Erythroblast (primary cell): Measurements from ENCODE around the gene COL2A1.

ENCODE experiments used
- GATA1 ChIP-seq: IDR thresholded peaks from 2 replicates; pipeline ENCODE4 v1.6.1; 2011; ENCODE audit warnings: low read depth, mild to moderate bottlenecking, control low read depth, low read length, moderate library complexity
- POLR2A ChIP-seq: IDR thresholded peaks from 2 replicates; pipeline ENCODE4 v1.6.1; 2011; ENCODE audit warnings: mild to moderate bottlenecking, low read length

DNA sequence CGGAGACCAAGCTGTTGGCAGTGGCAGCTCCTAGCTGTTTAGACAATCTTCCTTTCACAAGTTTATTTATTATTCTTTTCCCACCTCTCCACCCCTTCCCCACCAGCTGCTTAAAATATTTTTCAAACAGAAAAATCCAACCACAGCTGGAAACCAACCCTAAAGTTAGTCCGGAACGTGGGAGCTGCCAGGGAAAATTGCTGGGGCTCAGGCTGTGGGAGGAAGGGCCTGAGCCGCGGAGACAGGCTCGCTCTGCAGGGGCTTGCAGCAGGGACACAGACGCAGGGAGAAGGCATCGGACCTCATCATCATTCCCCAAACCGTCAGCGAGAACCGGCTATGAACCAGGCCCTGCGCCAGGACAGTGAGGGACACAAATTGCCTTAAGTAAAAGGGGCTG, 56.9 kb downstream of the COL2A1 start:
- TF ChIP-seq POLR2A (no peak), GATA1 (no peak)
